WI38 (cell line): ENCODE data around the gene TRRAP.

Experiments
- H3K4me3 ChIP-seq: 2 replicates; pipeline ENCODE4 v1.5.1; 2011; ENCODE audit warnings: low read depth, mild to moderate bottlenecking, control low read depth, low read length
- TF ChIP-seq, protein P1 (sequence below): IDR thresholded peaks from 2 replicates; pipeline ENCODE4 v1.5.1; 2012; ENCODE audit warnings: low read depth, mild to moderate bottlenecking, control low read depth, low read length

TRRAP gene

DNA sequence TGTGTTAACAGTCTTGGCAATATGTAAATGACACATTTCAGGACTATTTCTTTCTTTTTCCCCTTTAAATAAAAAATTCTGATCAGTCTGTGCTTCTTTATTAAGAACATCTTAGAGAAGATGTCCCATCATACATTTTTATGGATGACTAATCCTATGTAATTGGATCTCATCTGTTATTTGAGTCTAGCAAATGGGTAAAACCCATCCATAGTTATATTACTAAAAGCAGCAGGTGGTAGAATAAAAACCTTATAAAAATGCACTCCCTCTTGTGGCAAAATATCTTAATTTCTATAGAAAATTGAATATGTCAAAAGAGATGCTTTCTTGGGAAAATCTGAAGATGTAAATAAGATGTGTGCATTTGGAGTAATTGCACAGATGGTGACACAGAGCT, 35.3 kb downstream of the TRRAP start:
- H3K4me3 ChIP-seq, result no peak overlapping the region

DNA sequence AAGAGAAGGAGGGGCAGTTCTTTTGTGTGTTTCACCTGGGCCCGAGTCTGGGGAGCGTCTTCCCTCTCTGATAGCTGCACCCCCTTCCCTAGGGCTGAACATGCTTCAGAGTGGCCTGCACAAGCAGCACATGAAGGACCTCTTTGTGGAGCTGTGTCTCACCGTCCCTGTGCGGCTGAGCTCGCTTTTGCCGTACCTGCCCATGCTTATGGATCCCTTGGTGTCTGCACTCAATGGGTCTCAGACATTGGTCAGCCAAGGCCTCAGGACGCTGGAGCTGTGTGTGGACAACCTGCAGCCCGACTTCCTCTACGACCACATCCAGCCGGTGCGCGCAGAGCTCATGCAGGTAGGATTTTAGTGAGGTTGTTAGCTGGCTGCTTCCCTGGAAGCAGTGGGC, 39.0 kb downstream of the TRRAP start:
- no peak overlapping the region for H3K4me3 ChIP-seq
- TF ChIP-seq, protein P1, sequence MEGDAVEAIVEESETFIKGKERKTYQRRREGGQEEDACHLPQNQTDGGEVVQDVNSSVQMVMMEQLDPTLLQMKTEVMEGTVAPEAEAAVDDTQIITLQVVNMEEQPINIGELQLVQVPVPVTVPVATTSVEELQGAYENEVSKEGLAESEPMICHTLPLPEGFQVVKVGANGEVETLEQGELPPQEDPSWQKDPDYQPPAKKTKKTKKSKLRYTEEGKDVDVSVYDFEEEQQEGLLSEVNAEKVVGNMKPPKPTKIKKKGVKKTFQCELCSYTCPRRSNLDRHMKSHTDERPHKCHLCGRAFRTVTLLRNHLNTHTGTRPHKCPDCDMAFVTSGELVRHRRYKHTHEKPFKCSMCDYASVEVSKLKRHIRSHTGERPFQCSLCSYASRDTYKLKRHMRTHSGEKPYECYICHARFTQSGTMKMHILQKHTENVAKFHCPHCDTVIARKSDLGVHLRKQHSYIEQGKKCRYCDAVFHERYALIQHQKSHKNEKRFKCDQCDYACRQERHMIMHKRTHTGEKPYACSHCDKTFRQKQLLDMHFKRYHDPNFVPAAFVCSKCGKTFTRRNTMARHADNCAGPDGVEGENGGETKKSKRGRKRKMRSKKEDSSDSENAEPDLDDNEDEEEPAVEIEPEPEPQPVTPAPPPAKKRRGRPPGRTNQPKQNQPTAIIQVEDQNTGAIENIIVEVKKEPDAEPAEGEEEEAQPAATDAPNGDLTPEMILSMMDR, result no peak

More for the DNA sequence above, 35.3 kb downstream of the TRRAP start:
- TF ChIP-seq, protein P1, result no peak

DNA sequence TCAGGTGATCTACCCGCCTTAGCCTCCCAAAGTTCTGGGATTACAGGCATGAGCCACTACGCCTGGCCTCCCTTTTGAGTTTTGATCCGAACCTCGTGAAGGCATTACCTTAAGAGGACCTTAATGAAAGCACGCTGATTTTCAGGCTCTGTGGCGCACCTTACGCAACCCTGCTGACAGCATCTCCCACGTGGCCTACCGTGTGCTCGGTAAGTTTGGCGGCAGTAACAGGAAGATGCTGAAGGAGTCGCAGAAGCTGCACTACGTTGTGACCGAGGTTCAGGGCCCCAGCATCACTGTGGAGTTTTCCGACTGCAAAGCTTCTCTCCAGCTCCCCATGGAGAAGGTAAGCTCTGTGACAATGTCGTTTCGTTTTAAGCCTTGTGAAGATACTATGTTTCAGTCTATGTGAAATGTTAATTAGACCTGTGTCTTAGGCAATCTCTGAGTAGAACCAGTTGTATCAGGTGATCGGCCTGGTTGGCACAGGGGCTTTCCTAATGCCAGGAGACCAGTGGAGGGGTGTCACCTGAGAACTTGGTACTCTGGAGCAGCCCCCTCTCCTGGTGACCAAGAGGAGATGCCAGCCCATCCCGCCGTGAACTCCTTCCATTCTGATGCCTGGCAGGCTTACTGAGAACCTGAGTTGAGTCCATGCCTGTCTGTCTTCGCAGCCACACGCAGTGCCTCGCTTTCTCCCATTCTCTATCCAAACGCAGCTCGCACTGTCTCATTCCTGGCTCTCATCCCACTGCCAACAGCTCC, 43.5 kb downstream of the TRRAP start:
- H3K4me3 ChIP-seq, result no peak overlapping the region
- TF ChIP-seq, protein P1, result no peak

DNA sequence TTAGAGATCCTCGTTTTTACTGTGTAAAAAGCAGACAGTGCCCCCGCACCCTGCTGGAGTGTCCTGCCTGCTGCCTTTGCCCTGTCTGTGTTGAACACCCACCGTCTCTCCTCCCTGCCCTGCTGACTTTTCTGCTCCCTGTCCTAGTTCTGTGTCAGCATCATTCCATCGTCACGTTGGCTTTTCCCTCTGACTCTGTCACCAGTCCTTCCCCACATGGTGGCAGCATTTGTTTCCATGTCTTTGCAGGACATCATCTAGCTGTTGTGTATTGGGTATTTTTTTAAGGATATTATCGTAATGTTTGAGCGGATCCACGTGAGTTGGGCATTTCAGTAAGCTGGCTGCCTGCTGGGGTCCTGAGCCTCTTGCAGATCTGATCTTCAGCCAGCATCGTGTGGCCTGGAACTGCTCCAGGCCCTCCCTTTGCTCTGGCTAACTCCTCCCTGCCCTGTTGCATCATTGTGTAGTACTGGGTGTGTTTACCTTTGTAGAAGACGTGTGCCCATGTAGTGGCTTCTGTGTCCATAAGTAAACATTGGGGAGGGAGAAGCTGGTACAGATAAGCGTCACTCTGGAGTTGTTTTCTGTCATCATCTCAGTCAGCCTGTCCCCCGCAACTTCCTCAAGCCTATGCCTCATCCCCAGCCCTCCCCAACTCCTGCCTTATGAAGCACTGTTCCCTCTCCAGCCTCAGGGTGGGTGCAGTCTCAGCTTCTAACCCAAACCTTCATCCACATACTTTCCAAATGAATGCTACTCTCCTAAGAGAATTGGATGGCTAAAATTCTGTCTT, 44.3 kb downstream of the TRRAP start:
- TF ChIP-seq, protein P1, result no peak

DNA sequence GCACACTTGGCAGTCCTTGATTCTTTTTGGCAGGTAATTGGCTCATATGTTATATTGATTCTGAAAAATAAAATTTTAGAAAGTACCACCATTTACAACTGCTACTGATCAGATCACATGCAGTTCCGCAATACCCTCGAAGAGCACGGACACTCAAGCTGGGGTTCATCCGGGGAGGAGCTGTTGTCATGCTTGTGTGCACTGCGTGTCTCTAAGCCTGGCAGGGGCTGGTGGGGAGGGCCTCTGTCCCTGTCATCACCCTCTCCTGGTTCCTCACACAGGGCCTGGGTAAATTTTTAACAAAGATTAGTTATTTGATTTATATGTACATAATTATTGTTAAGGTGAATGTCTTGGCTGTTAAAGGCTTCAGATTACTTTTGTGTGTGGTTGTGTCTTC, 45.2 kb downstream of the TRRAP start:
- no peak overlapping the region for H3K4me3 ChIP-seq
- TF ChIP-seq, protein P1, result no peak

More for the DNA sequence above, 44.3 kb downstream of the TRRAP start:
- H3K4me3 ChIP-seq, result no peak overlapping the region

DNA sequence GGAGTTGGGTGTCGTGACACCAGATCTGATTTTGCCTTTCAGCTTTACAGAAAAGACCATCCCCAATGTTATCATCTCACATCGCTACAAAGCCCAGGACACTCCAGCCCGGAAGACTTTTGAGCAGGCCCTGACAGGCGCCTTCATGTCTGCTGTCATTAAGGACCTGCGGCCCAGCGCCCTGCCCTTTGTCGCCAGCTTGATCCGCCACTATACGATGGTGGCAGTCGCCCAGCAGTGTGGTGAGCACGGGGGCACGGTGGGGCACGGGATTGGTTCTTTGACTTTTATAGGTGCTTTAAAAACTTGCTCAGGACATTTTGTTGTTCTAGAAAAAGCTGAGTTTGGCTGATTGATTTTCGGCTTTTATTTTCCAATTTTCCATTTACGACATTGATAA, 48.8 kb downstream of the TRRAP start:
- H3K4me3 ChIP-seq, result no peak overlapping the region
- TF ChIP-seq, protein P1, result no peak

DNA sequence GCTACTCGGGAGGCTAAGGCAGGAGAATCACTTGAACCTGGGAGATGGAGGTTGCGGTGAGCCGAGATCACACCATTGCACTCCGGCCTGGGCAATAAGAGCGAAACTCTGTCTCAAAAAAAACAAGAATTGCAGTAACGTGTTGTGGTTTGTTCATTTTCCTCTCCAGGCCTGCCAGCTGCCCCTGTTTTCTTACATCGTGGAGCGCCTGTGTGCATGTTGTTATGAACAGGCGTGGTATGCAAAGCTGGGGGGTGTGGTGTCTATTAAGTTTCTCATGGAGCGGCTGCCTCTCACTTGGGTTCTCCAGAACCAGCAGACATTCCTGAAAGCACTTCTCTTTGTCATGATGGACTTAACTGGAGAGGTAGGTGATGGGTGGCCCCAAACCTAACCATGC, 52.1 kb downstream of the TRRAP start:
- H3K4me3 ChIP-seq, result no peak overlapping the region
- TF ChIP-seq, protein P1, result no peak
